ENCODE data around the gene MPP3.

The MPP3 gene

DNA sequence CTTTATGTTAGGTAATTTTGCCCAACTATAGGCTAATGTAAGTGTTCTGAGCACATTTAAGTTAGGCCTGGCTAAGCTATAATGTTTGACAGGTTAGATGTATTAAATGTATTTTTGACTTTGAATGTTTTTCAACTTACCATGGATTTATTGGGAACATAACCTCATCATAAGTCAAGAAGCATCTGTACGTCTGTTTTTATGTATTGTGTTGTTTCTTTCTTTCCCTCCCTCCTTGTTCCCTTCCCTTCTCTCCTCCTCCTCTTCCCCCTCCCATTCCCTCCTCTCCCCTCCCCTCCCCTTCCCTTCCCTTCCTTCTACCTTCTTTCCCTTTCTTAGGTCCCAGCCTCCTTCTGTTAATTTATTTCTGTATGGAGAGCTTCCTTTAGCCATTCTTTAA is 43.5 kb downstream of the MPP3 start:
- no peak overlapping the region for H3K9ac ChIP-seq (ENCODE audit: low read depth, low read length)
- H3K4me1 ChIP-seq (ENCODE audit: insufficient read depth, low read length) = peaks cover 7% of the 10 kb centered on the region; the same call in 1 of the 2 replicates
- no peaks in the 10 kb centered on the region for H3K9me3 ChIP-seq (ENCODE audit: control insufficient read depth, insufficient read depth, low read length)
- no peaks in the 10 kb centered on the region for H3K36me3 ChIP-seq (ENCODE audit: insufficient read depth, low read length)

GRCh38 chr17:43788540-43788939 is 44.4 kb downstream of the MPP3 start:
- Histone ChIP-seq H3K9me3 (ENCODE audit: control insufficient read depth, insufficient read depth, low read length) (no peaks in the 10 kb centered on the region), H3K9ac (ENCODE audit: low read depth, low read length) (no peak overlapping the region)

GRCh38 chr17:43787728-43788127 is 45.2 kb downstream of the MPP3 start:
- Histone ChIP-seq H3K9ac (ENCODE audit: low read depth, low read length) (no peak overlapping the region), H3K4me1 (ENCODE audit: insufficient read depth, low read length) (peaks cover 9% of the 10 kb centered on the region), H3K36me3 (ENCODE audit: insufficient read depth, low read length) (no peaks in the 10 kb centered on the region), H3K9me3 (ENCODE audit: control insufficient read depth, insufficient read depth, low read length) (no peaks in the 10 kb centered on the region)

More at GRCh38 chr17:43788540-43788939, 44.4 kb downstream of the MPP3 start:
- H3K36me3 ChIP-seq (ENCODE audit: insufficient read depth, low read length) = no peaks in the 10 kb centered on the region
- H3K4me1 ChIP-seq (ENCODE audit: insufficient read depth, low read length) = peaks cover 7% of the 10 kb centered on the region; the same call in 1 of the 2 replicates

GRCh38 chr17:43784628-43785101 is 48.3 kb downstream of the MPP3 start:
- Histone ChIP-seq H3K9ac (ENCODE audit: low read depth, low read length) (no peak overlapping the region), H3K36me3 (ENCODE audit: insufficient read depth, low read length) (no peaks in the 10 kb centered on the region), H3K9me3 (ENCODE audit: control insufficient read depth, insufficient read depth, low read length) (no peaks in the 10 kb centered on the region), H3K4me1 (ENCODE audit: insufficient read depth, low read length) (peaks cover 8% of the 10 kb centered on the region)

DNA sequence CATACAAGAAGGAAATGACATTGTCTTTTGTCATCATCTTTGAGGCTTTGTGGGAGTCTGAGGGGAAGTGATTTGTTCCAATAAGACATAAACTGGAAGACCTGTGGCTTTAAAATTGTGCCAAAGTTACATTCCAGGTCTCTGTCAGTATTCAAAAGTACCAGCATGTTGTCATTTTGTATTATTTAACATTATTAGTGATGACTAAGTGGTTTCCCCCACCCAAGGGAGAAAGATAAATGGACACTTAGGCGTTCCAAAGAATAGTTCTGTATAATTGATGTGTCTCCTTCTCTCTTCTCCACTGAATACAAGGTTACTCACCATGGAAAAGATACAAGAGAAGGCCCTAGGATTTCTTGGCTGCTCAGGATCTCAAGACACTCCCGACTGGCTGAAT is 48.9 kb downstream of the MPP3 start:
- H3K9me3 ChIP-seq (ENCODE audit: control insufficient read depth, insufficient read depth, low read length) = no peaks in the 10 kb centered on the region
- H3K36me3 ChIP-seq (ENCODE audit: insufficient read depth, low read length) = no peaks in the 10 kb centered on the region
- H3K9ac ChIP-seq (ENCODE audit: low read depth, low read length) = no peak overlapping the region
- H3K4me1 ChIP-seq (ENCODE audit: insufficient read depth, low read length) = peaks cover 11% of the 10 kb centered on the region

GRCh38 chr17:43782913-43783680 is 49.8 kb downstream of the MPP3 start:
- no peaks in the 10 kb centered on the region for H3K9me3 ChIP-seq (ENCODE audit: control insufficient read depth, insufficient read depth, low read length)
- H3K36me3 ChIP-seq (ENCODE audit: insufficient read depth, low read length) = no peaks in the 10 kb centered on the region
- H3K4me1 ChIP-seq (ENCODE audit: insufficient read depth, low read length) = peaks cover 11% of the 10 kb centered on the region
- no peak overlapping the region for H3K9ac ChIP-seq (ENCODE audit: low read depth, low read length)

- H3K9me3 ChIP-seq (ENCODE audit: control insufficient read depth, insufficient read depth, low read length) = no peaks in the 10 kb centered on the region
- peaks cover 11% of the 10 kb centered on the region for H3K4me1 ChIP-seq (ENCODE audit: insufficient read depth, low read length)
- peaks cover 3% of the 10 kb centered on the region; the same call in 1 of the 2 replicates for H3K36me3 ChIP-seq (ENCODE audit: insufficient read depth, low read length)
- peak within 1 kb of the TSS; percentile 81 for H3K9ac ChIP-seq (ENCODE audit: low read depth, low read length)
Observed at GRCh38 chr17:43780135-43780534, 52.8 kb downstream of the MPP3 start, which contains the start of gene CFAP97D1. CFAP97D1 (plus strand) TSS chr17:43780435; CDS start chr17:43780463, 28 bp downstream.

GRCh38 chr17:43779145-43780125 is 53.5 kb downstream of the MPP3 start:
- no peaks in the 10 kb centered on the region for H3K9me3 ChIP-seq (ENCODE audit: control insufficient read depth, insufficient read depth, low read length)
- H3K36me3 ChIP-seq (ENCODE audit: insufficient read depth, low read length) = peaks cover 7% of the 10 kb centered on the region
- H3K4me1 ChIP-seq (ENCODE audit: insufficient read depth, low read length) = peaks cover 11% of the 10 kb centered on the region
- peak overlapping the region; percentile 81 for H3K9ac ChIP-seq (ENCODE audit: low read depth, low read length)

GRCh38 chr17:43778337-43779144 is 54.4 kb downstream of the MPP3 start, which contains the start of gene DUSP3:
DUSP3 (minus strand) TSS chr17:43778977; CDS start chr17:43778924, 53 bp downstream.
- Histone ChIP-seq H3K9ac (ENCODE audit: low read depth, low read length) (peak within 1 kb of the TSS; percentile 81), H3K36me3 (ENCODE audit: insufficient read depth, low read length) (peaks cover 8% of the 10 kb centered on the region), H3K4me1 (ENCODE audit: insufficient read depth, low read length) (peaks cover 11% of the 10 kb centered on the region), H3K9me3 (ENCODE audit: control insufficient read depth, insufficient read depth, low read length) (no peaks in the 10 kb centered on the region)

GRCh38 chr17:43774304-43775250 is 58.4 kb downstream of the MPP3 start:
- Histone ChIP-seq H3K9ac (ENCODE audit: low read depth, low read length) (no peak overlapping the region), H3K9me3 (ENCODE audit: control insufficient read depth, insufficient read depth, low read length) (no peaks in the 10 kb centered on the region), H3K4me1 (ENCODE audit: insufficient read depth, low read length) (peaks cover 3% of the 10 kb centered on the region), H3K36me3 (ENCODE audit: insufficient read depth, low read length) (peaks cover 20% of the 10 kb centered on the region)

- no peaks in the 10 kb centered on the region for H3K9me3 ChIP-seq (ENCODE audit: control insufficient read depth, insufficient read depth, low read length)
- peaks cover 20% of the 10 kb centered on the region for H3K36me3 ChIP-seq (ENCODE audit: insufficient read depth, low read length)
Observed at GRCh38 chr17:43772877-43773648, 59.9 kb downstream of the MPP3 start.

DNA sequence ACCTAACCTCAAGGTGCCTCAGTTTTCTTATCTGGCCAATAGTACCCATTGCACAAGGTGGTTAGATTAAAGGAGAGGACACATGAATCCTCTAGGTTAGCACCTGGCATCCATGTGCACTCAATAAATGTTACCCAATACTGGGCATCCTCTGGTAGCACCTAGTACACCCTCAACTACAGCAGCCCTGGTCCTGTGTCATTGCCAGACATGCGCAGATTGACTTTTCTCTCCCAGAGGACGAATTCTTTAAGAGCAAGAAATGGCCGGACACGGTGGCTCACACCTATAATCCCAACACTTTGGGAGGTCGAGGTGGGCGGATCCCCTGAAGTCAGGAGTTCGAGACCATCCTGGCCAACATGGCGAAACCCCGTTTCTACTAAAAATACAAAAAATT is 61.5 kb downstream of the MPP3 start:
- no peaks in the 10 kb centered on the region for H3K9me3 ChIP-seq (ENCODE audit: control insufficient read depth, insufficient read depth, low read length)
- H3K36me3 ChIP-seq (ENCODE audit: insufficient read depth, low read length) = peaks cover 17% of the 10 kb centered on the region
- no peak overlapping the region for H3K9ac ChIP-seq (ENCODE audit: low read depth, low read length)
- no peaks in the 10 kb centered on the region for H3K4me1 ChIP-seq (ENCODE audit: insufficient read depth, low read length)

More at GRCh38 chr17:43772877-43773648, 59.9 kb downstream of the MPP3 start:
- Histone ChIP-seq H3K9ac (ENCODE audit: low read depth, low read length) (no peak overlapping the region), H3K4me1 (ENCODE audit: insufficient read depth, low read length) (no peaks in the 10 kb centered on the region)

All from ES-I3 (cell line).